Pancreas (tissue), 10 donors: ENCODE measurements around the gene MACIR. TPM values are rescaled to one million over a fixed set of nuclear protein-coding genes. Genes with fewer than 3 reads are reported as not detected.

ENCODE experiments used
- ATAC-seq, 4 donors: fragments of 200-7000 bp; cut with Tn5 transposase; one replicate each; pipeline versions ENCODE4 v1.8.0 to v1.9.1; 2020; ENCODE audit warnings: mild to moderate bottlenecking in 4 of 4, moderate library complexity in 4 of 4
- DNase-seq, 6 donors: peaks; one replicate each; pipeline ENCODE4 v3.0.0-alpha.2; 2020
- FAIRE-seq: peaks from 2 replicates; lab custom pipeline; 2012; peaks lifted over from hg19 to GRCh38; lab: Jason Lieb, UNC
- H3K27ac ChIP-seq, 4 donors: fragments of 200-600 bp; sonication (generic); 1 replicate in 3 of 4; 2 replicates in 1 of 4; pipeline versions ENCODE4 v1.5.0 to v1.8.0; 2020
- H3K27me3 ChIP-seq, 4 donors: fragments of 200-600 bp; one replicate each; pipeline ENCODE4 v1.8.0; 2021
- H3K36me3 ChIP-seq, 3 donors: fragments of 200-600 bp; sonication (generic) in 1 of 3; one replicate each; pipeline versions ENCODE4 v1.5.0 to v1.8.0; 2020 to 2021
- H3K4me1 ChIP-seq, 3 donors: fragments of 200-600 bp; one replicate each; pipeline ENCODE4 v1.8.0; 2021
- H3K4me3 ChIP-seq, 4 donors: fragments of 200-600 bp; sonication (generic) in 2 of 4; one replicate each; pipeline versions ENCODE4 v1.5.0 to v1.8.0; 2020 to 2021
- H3K9me3 ChIP-seq, 4 donors: fragments of 200-600 bp; one replicate each; pipeline ENCODE4 v1.8.0; 2021
- WGBS, 2 donors: extraction: QIAGEN DNeasy Blood & Tissue Kit; methylation state at CpG; one replicate each; pipeline ENCODE4 v1.1.7; 2013; 5-methylcytosine and 5-hydroxymethylcytosine counted together
- intact Hi-C, 3 donors: fragments of 100-400 bp; cut with DNase I; formaldehyde crosslinking; loops; one replicate each; pipeline versions ENCODE4 v1.11.1 to v1.14.2; 2022
- polyA plus RNA-seq, 2 donors: library from polyadenylated mRNA; stranded (reverse); fragments of 200-250 nt; gene quantifications; one replicate each; pipeline ENCODE4 v1.2.3, GENCODE V29; 2013
- total RNA-seq, 6 donors: library from RNA; stranded (reverse); fragmentation: NEBNext Ultra II Directional in 4 of 6; extraction: Animal tissue kit (Norgen Biotek cat#: 25700) in 4 of 6; gene quantifications; one replicate each; pipeline versions ENCODE4 v1.2.1 to v1.2.4, GENCODE V29; 2021 to 2023
- TF ChIP-seq, protein P1 (sequence below), 4 donors: fragments of 200-600 bp; sonication (generic) in 3 of 4; IDR thresholded peaks; one replicate each; pipeline versions ENCODE4 v1.5.0 to v1.8.0; 2021; ENCODE audit warnings: antibody characterized with exemption in 4 of 4
- donor health status: healthy with polysubstance abuse.
- donor health status: DM: no; HTN: no; CAD: no; lungs with moderate emphysema.
- donor health status: DM: no; HTN: no; CAD: no.
- donor health status: control.
- donor health status: control.
- donor health status: Bipolar disorder and iron deficiency.
- donor health status: DM: yes; HTN: yes; CAD: no.
- donor health status: DM: no; HTN: no; CAD: no.
- donor health status: DM: no; HTN: no; CAD: no.
- donor health status: DM: yes; HTN: yes; CAD: no.

MACIR gene
- total and polyA plus RNA-seq, 8 donors = 2.4 to 8.0 (median 3.2) TPM

DNA sequence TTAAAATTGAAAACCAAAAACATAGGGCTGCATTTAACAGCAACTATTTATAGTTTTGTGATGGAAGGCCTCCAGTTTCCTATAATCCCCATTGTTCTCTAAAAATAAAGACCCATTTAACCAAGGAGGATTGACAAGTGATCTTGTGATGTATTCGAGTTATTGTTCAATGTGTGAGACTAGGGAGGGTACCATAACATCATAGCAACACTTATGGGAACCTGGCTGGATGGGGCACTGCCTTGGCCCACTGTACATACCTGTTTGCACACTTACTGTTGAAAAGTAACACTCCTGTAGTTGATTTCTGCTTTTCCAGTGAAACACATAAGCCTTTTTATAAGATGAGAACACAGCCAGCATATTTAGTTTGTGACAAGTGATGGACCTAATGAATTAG is 32.3 kb downstream of the MACIR start:
- intact Hi-C loops = no loop called here
- no peaks in the 10 kb centered on the region for H3K9me3 ChIP-seq
- no peak for FAIRE-seq
- no peaks in the 10 kb centered on the region for H3K27me3 ChIP-seq
- no peak for ATAC-seq
- TF ChIP-seq, protein P1, sequence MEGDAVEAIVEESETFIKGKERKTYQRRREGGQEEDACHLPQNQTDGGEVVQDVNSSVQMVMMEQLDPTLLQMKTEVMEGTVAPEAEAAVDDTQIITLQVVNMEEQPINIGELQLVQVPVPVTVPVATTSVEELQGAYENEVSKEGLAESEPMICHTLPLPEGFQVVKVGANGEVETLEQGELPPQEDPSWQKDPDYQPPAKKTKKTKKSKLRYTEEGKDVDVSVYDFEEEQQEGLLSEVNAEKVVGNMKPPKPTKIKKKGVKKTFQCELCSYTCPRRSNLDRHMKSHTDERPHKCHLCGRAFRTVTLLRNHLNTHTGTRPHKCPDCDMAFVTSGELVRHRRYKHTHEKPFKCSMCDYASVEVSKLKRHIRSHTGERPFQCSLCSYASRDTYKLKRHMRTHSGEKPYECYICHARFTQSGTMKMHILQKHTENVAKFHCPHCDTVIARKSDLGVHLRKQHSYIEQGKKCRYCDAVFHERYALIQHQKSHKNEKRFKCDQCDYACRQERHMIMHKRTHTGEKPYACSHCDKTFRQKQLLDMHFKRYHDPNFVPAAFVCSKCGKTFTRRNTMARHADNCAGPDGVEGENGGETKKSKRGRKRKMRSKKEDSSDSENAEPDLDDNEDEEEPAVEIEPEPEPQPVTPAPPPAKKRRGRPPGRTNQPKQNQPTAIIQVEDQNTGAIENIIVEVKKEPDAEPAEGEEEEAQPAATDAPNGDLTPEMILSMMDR (IDR thresholded peaks at IDR 0.05) = no peak
- no peaks in the 10 kb centered on the region for H3K4me1 ChIP-seq
- no peak for DNase-seq
- no peaks in the 10 kb centered on the region for H3K36me3 ChIP-seq
- no peak overlapping the region for H3K27ac ChIP-seq
- 42 to 56% methylated on average over 1 of the region's 1 CpG for WGBS, 2 donors
- no peak overlapping the region for H3K4me3 ChIP-seq

DNA sequence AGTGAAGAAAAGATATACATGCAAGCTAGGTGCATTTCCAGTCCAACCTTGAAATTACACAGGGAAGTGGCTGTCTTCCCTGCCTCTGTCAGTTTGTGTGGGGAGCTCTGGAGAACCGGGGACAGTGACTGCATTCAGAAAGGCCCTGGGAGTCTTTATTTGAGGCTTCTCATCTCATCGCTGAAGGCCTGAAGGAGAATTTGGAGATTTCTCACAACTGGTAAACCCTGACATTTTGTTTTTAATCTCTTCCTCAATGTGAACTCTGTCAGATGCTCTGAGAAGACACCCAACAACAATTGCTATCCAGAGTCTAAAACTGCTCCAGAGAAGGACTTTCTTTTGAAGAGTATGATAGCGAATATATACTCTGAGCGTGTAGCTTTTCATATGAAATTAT is 33.0 kb downstream of the MACIR start:
- no peak overlapping the region for H3K4me3 ChIP-seq
- H3K36me3 ChIP-seq = no peaks in the 10 kb centered on the region
- intact Hi-C loops = no loop called here
- ATAC-seq = no peak
- WGBS, 2 donors = 95 to 97% methylated on average over 4 of the region's 4 CpGs
- H3K9me3 ChIP-seq = no peaks in the 10 kb centered on the region
- H3K27me3 ChIP-seq = no peaks in the 10 kb centered on the region
- no peak for FAIRE-seq
- no peak for DNase-seq
- no peak overlapping the region for H3K27ac ChIP-seq
- no peaks in the 10 kb centered on the region for H3K4me1 ChIP-seq
- TF ChIP-seq, protein P1 (IDR thresholded peaks at IDR 0.05) = no peak

DNA sequence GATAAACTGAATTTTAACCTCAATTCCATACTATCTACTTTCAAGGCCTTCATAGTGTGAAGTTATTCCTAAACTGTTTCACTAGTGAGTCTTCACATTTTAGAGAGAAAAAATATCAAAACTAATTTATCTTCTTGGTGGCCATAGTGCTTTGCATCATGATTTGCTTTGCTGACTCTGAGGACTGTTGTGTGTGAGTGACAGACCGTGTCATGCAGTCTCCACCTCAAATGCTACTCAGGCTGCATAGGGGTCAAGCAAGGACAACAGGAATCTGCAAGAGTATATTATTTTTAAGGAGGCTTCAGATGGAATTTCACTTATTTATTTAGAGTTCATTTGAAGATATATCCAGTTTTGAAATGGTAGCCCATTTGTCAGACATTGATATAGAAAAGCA is 34.5 kb downstream of the MACIR start:
- no peak for DNase-seq
- FAIRE-seq = no peak
- no peaks in the 10 kb centered on the region for H3K27me3 ChIP-seq
- ATAC-seq = no peak
- no peaks in the 10 kb centered on the region for H3K36me3 ChIP-seq
- no peak overlapping the region for H3K27ac ChIP-seq
- WGBS, 2 donors = 99 to 100% methylated on average over 1 of the region's 1 CpG
- H3K4me3 ChIP-seq = no peak overlapping the region
- intact Hi-C loops = no loop called here
- no peaks in the 10 kb centered on the region for H3K4me1 ChIP-seq
- no peaks in the 10 kb centered on the region for H3K9me3 ChIP-seq
- TF ChIP-seq, protein P1 (IDR thresholded peaks at IDR 0.05) = no peak

DNA sequence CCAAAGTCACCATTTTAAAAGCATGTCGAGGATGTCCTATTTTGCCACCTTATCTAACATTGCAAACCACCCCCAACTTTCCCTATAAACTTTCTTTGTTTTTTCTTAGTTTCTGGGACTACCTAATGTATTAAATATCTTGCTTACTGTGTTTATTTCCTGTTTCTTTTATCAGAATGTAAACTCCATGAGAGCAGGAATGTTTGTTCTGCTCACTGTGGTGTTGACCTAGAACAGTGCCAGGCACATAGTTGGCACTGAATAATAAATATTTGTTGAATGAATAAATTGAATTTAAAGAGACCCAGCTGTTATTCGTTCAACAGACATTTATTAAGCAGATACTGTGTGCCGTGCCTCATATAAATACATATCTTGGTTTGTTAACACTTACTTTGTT is 35.2 kb downstream of the MACIR start:
- intact Hi-C loops = no loop called here
- Histone ChIP-seq H3K9me3 (no peaks in the 10 kb centered on the region), H3K27ac (no peak overlapping the region), H3K27me3 (no peaks in the 10 kb centered on the region), H3K4me3 (no peak overlapping the region), H3K36me3 (no peaks in the 10 kb centered on the region), H3K4me1 (no peaks in the 10 kb centered on the region)
- ATAC-seq (peak in 1 of 4 donors; percentile 24), FAIRE-seq (no peak), DNase-seq (no peak)
- 14 to 23% methylated on average over 3 of the region's 3 CpGs for WGBS, 2 donors
- TF ChIP-seq, protein P1 (IDR thresholded peaks at IDR 0.05) = no peak

DNA sequence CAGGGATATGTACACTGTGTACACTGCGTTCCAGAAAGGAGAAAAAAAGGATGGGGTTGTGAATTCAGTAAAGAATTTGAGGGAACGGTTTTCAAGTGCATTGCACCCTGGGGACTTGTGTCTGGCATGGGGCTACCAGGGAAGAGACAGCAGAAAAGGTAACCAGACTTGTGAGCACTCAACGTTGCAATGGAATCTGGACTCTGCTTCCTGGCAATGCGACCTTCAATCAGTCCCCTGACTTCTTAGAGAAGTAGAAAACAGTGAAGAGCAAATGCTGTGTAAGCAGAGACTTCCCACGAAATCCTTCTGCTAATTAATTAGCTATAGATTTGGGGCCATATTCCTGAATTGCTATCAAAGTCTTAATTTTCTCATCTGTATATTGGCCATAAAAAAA is 36.3 kb downstream of the MACIR start:
- DNase-seq = no peak
- Histone ChIP-seq H3K4me3 (no peak overlapping the region), H3K36me3 (no peaks in the 10 kb centered on the region), H3K27me3 (no peaks in the 10 kb centered on the region), H3K4me1 (no peaks in the 10 kb centered on the region), H3K27ac (no peak overlapping the region), H3K9me3 (no peaks in the 10 kb centered on the region)
- WGBS, 2 donors = 79 to 85% methylated on average over 5 of the region's 5 CpGs
- intact Hi-C loops = no loop called here
- FAIRE-seq = no peak
- TF ChIP-seq, protein P1 (IDR thresholded peaks at IDR 0.05) = no peak
- ATAC-seq = no peak
